GM10248 (cell line): ENCODE data around the gene NUP35.
"Not testable (repeated sequence)": the region's sequence is repeated elsewhere in the genome, so short reads cannot be mapped to it uniquely, and the experiment has no call there.

ENCODE experiments used
- CTCF ChIA-PET: fragments of 300-600 bp; sonication (Branson Sonifier 250); formaldehyde crosslinking; extraction: SDS; loops from one replicate; lab custom pipeline; 2021; ENCODE audit warnings: antibody characterized with exemption; lab: Yijun Ruan, JAX
- POLR2A ChIA-PET: fragments of 350-650 bp; sonication (Branson Sonifier 250); formaldehyde crosslinking; extraction: SDS; loops from one replicate; lab custom pipeline; 2020; ENCODE audit warnings: antibody characterized with exemption; lab: Yijun Ruan, JAX
- DNase-seq: peaks from one replicate; pipeline ENCODE4 v3.0.0; 2012; ENCODE audit errors: extremely low spot score
- CTCF ChIP-seq: IDR thresholded peaks from 2 replicates; pipeline ENCODE4 v1.5.1; 2012; ENCODE audit warnings: mild to moderate bottlenecking, low read depth; ENCODE audit errors: extremely low read depth, missing control alignments, control extremely low read depth

NUP35 gene

GRCh38 chr2:183126635-183127034 is 2.4 kb downstream of the NUP35 start:
- no peak for DNase-seq
- TF ChIP-seq CTCF = no peak
- ChIA-PET POLR2A (no interaction called here), CTCF (interaction anchor here (0.6 to 1.6 kb wide), 4 partner anchors 10 to 48 kb away, joined by 3 to 4 read pairs (median 3); partner anchors contain the start of gene DUSP19)

DNA sequence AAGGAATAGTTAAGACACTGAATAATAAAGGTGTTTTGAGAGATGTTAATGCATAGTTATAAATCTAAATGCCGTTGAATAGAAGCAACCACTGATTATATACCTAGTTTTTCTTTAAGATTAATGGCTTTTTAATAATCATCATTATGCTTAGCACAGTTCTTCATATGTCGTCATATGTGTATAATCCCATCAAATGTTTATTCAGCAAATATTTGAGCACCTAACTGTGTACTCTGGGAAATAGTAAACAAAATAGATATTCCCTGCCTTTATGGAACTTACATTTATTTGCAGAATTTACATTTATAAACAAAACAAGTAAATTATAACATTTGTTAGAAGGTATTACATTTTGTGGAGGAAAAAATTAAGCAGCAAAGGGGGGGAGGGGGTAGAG is 9.8 kb downstream of the NUP35 start:
- POLR2A ChIA-PET = no interaction called here
- no peak for DNase-seq
- CTCF ChIA-PET = no interaction called here
- TF ChIP-seq CTCF = no peak

GRCh38 chr2:183148955-183149354 is 24.7 kb downstream of the NUP35 start:
- no peak for DNase-seq
- ChIA-PET CTCF (interaction anchor here (1.2 kb wide), 1 partner anchor 10 kb away, joined by 4 read pairs; no protein-coding TSS in a partner anchor), POLR2A (no interaction called here)
- no peak for TF ChIP-seq CTCF

GRCh38 chr2:183149489-183149888 is 25.2 kb downstream of the NUP35 start:
- no peak for TF ChIP-seq CTCF
- no peak for DNase-seq
- ChIA-PET CTCF (interaction anchor here (1.2 kb wide), 1 partner anchor 11 kb away, joined by 4 read pairs; no protein-coding TSS in a partner anchor), POLR2A (no interaction called here)

DNA sequence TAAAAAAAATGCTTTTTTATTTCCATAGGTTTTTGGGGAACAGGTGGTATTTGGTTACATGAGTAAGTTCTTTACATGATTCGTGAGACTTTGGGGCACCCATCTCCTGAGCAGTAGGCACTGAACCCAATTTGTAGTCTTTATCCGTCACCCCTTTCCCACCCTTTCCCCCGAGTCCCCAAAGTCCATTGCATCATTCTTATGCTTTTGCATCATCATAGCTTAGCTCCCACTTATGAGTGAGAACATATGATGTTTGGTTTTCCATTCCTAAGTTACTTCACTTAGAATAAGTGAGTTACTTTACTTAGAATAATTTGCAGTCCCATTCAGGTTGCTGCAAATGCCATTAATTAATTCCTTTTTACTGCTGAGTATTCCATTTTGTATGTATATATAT is 28.0 kb downstream of the NUP35 start:
- POLR2A ChIA-PET, CTCF ChIA-PET: not testable (repeated sequence)

DNA sequence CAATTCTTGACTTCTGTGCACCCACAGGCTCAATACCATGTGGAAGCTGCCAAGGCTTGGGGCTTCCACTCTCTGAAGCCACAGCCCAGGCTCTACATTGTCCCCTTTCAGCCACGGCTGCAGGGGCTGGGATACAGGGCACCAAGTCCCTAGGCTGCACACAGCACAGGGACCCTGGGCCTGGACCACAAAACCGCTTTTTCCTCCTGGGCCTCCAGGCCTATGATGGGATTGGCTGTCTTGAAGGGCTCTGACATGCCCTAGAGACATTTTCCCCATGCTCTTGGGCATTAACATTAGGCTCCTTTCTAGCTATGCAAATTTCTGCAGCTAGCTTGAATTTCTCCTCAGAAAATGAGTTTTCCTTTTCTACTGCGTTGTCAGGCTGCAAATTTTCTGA is 29.7 kb downstream of the NUP35 start:
- TF ChIP-seq CTCF = no peak
- ChIA-PET CTCF (interaction anchor here (1.1 kb wide), 1 partner anchor 18 kb away, joined by 3 read pairs; no protein-coding TSS in a partner anchor), POLR2A (no interaction called here)
- DNase-seq = no peak

More for the DNA sequence above, 28.0 kb downstream of the NUP35 start:
- DNase-seq = not testable (repeated sequence)

DNA sequence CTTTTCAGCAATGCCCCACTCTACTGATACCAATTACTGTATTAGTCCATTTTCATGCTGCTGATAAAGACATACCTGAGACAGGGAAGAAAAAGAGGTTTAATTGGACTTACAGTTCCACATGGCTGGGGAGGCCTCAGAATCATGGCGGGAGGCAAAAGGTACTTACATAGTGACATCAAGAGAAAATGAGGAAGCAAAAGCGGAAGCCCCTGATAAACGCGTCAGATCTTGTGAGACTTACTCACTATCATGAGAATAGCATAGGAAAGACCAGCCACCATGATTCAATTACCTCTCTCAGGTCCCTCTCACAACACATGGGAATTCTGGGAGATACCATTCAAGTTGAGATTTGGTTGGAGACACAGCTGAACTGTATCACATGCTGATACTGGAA is 30.5 kb downstream of the NUP35 start:
- POLR2A ChIA-PET, DNase-seq: not testable (repeated sequence)
- CTCF ChIA-PET = interaction anchor here (1.0 to 1.1 kb wide), 2 partner anchors 13 to 19 kb away, joined by 3 to 4 read pairs; no protein-coding TSS in a partner anchor

GRCh38 chr2:183157131-183157530 is 32.9 kb downstream of the NUP35 start:
- TF ChIP-seq CTCF = no peak
- ChIA-PET POLR2A (no interaction called here), CTCF (no interaction called here)
- no peak for DNase-seq
